Mammary epithelial cell (primary cell): ENCODE results near the gene TMC5.

Experiments
- EZH2 ChIP-seq: IDR thresholded peaks from 2 replicates; pipeline ENCODE4 v1.6.1; 2012; ENCODE audit warnings: low read length, inconsistent platforms, borderline replicate concordance
- TF ChIP-seq, protein P1 (sequence below), 2 donors: IDR thresholded peaks in 1 of 2; conservative IDR thresholded peaks in 1 of 2; 2 replicates each; pipeline ENCODE4 v1.5.1; 2011 to 2012; ENCODE audit warnings: inconsistent platforms in 2 of 2, low read length in 2 of 2, mild to moderate bottlenecking in 2 of 2, control low read depth in 1 of 2, low read depth in 1 of 2; ENCODE audit not compliant: insufficient read depth in 1 of 2; ENCODE audit errors: extremely low read depth in 1 of 2

DNA sequence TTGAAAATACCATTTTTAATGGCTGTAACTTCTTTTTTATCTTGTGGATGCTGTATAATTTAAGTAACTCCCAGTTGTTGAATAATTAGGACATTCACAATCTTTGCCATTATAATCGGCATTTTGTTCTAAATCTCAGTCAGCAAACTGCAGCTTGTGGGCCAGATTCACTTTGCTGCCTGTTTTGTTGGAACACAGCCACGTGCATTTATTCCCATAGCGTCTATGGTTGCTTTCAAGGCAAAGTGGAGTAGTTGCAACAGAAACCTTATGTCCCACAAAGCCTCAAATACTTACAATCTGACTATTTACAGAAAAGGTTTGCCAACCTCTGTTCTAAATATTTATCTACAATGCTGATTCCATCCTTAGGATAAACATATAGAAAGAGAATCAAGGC lies 39.2 kb upstream of the TMC5 start:
- TF ChIP-seq, protein P1, sequence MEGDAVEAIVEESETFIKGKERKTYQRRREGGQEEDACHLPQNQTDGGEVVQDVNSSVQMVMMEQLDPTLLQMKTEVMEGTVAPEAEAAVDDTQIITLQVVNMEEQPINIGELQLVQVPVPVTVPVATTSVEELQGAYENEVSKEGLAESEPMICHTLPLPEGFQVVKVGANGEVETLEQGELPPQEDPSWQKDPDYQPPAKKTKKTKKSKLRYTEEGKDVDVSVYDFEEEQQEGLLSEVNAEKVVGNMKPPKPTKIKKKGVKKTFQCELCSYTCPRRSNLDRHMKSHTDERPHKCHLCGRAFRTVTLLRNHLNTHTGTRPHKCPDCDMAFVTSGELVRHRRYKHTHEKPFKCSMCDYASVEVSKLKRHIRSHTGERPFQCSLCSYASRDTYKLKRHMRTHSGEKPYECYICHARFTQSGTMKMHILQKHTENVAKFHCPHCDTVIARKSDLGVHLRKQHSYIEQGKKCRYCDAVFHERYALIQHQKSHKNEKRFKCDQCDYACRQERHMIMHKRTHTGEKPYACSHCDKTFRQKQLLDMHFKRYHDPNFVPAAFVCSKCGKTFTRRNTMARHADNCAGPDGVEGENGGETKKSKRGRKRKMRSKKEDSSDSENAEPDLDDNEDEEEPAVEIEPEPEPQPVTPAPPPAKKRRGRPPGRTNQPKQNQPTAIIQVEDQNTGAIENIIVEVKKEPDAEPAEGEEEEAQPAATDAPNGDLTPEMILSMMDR (conservative IDR thresholded peaks at IDR 0.05 in 1 of 2, IDR thresholded peaks at IDR 0.05 in 1 of 2; ENCODE audit: extremely low read depth in 1 of 2, insufficient read depth in 1 of 2, low read depth in 1 of 2, low read length in 2 of 2): no peak
- TF ChIP-seq EZH2: no peak
